ENCODE data around the gene KCNN2. TPM values are rescaled to one million over a fixed set of nuclear protein-coding genes. Genes with fewer than 3 reads are reported as not detected.

Gene KCNN2
- total RNA-seq, 2 donors from 2014 or later: 4.6 to 9.6 TPM

DNA sequence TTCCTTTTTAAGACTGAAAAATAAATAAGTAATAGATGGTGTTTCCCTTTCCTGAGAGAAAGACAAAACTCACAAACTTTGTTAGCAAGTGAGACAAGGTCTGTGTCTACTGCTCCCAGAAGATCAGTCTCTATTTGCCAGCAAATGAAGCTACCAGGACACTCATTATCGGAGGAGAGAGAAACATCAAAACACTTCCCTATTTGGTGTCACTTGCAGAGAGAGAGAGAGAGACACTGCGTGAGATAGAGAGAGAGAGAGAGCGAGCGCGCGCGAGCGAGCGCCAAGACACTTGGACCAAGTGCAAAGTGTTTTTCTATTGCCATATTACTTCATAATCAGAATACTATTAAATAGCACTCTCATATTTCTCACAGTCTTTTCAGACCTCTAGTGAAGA, 142.7 kb downstream of the KCNN2 start:
- TF ChIP-seq POLR2A (IDR thresholded peaks at IDR 0.05) (no peak), CTCF (IDR thresholded peaks at IDR 0.05) (no peak)
- H3K27ac ChIP-seq: no peak overlapping the region
- no peaks in the 10 kb centered on the region for H3K4me1 ChIP-seq
- H3K27me3 ChIP-seq: no peaks in the 10 kb centered on the region
- no peak for ATAC-seq
- H3K4me3 ChIP-seq: no peak overlapping the region
- 76 to 83% methylated on average over 9 of the region's 9 CpGs for WGBS, 2 donors
- DNase-seq: no peak
- intact Hi-C loops (cut with DNase I): no loop called here
- no peaks in the 10 kb centered on the region for H3K9me3 ChIP-seq
- no peaks in the 10 kb centered on the region for H3K36me3 ChIP-seq (replicated peaks in 1 of 2; ENCODE audit: insufficient read depth in 1 of 2, low read depth in 2 of 2)

GRCh38 chr5:114524221-114524620, 162.4 kb downstream of the KCNN2 start:
- DNase-seq: no peak
- H3K4me1 ChIP-seq: no peaks in the 10 kb centered on the region
- no peak overlapping the region for H3K27ac ChIP-seq
- WGBS, 2 donors: 78 to 93% methylated on average over 1 of the region's 1 CpG
- no peak overlapping the region for H3K4me3 ChIP-seq
- H3K9me3 ChIP-seq: no peaks in the 10 kb centered on the region
- no peak for ATAC-seq
- intact Hi-C loops (cut with DNase I): no loop called here
- no peaks in the 10 kb centered on the region for H3K27me3 ChIP-seq
- TF ChIP-seq POLR2A (IDR thresholded peaks at IDR 0.05) (no peak), CTCF (IDR thresholded peaks at IDR 0.05) (no peak)
- no peaks in the 10 kb centered on the region for H3K36me3 ChIP-seq (replicated peaks in 1 of 2; ENCODE audit: insufficient read depth in 1 of 2, low read depth in 2 of 2)

DNA sequence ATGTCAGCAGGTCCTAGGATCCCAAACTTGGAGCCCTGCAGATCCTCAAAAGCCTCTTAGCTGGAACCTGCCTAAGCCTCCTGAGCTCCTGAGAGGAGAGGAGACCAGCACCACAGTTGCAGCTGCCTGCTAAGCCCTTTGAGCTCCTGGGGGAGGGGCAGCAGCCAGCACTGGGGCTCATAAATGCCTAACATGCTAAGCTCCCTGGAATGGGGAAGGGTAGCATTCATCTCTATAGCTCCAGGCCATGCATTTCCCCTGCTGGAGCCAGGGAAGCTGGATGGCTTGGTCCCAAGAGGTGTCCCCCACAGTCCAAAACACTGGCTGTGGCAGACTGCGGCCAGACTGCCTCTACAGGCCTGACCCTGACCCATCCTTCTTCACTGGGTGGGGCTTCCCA, 182.7 kb downstream of the KCNN2 start:
- no peak for ATAC-seq
- intact Hi-C loops (cut with DNase I): no loop called here
- Histone ChIP-seq H3K9me3 (no peaks in the 10 kb centered on the region), H3K4me1 (no peaks in the 10 kb centered on the region), H3K4me3 (no peak overlapping the region), H3K27ac (no peak overlapping the region), H3K36me3 (replicated peaks in 1 of 2; ENCODE audit: insufficient read depth in 1 of 2, low read depth in 2 of 2) (no peaks in the 10 kb centered on the region), H3K27me3 (no peaks in the 10 kb centered on the region)
- WGBS, 2 donors: 100% methylated on average over 1 of the region's 1 CpG
- no peak for DNase-seq
- TF ChIP-seq POLR2A (IDR thresholded peaks at IDR 0.05): no peak
- TF ChIP-seq CTCF (IDR thresholded peaks at IDR 0.05): no peak
